HG02870 (cell line): ENCODE results near the gene TMEM117.

Experiments
- ATAC-seq: cut with Tn5 transposase; IDR thresholded peaks from one replicate; pipeline ENCODE4 v1.9.1; 2021; ENCODE audit warnings: mild to moderate bottlenecking, moderate library complexity; ENCODE audit not compliant: unreplicated experiment

Gene TMEM117

DNA sequence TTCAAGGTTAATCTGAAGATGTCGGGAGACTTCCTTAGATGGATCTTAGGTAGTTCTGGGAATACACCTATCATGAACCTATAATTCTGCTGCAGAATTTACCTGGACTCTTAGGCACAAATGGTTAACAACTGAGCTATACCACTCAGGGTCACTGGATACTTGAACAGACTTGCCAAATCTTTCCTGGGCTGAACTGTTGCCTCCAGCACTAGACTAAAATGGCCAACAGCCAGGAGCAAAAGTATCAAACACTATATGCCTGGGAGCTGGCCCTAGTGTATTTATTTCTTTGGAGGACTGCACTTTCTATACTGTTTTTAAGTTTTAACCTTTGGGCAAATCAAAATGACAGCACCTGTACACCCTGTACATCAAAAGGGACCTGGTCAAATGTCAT lies 252.8 kb downstream of the TMEM117 start:
- ATAC-seq: no peak

DNA sequence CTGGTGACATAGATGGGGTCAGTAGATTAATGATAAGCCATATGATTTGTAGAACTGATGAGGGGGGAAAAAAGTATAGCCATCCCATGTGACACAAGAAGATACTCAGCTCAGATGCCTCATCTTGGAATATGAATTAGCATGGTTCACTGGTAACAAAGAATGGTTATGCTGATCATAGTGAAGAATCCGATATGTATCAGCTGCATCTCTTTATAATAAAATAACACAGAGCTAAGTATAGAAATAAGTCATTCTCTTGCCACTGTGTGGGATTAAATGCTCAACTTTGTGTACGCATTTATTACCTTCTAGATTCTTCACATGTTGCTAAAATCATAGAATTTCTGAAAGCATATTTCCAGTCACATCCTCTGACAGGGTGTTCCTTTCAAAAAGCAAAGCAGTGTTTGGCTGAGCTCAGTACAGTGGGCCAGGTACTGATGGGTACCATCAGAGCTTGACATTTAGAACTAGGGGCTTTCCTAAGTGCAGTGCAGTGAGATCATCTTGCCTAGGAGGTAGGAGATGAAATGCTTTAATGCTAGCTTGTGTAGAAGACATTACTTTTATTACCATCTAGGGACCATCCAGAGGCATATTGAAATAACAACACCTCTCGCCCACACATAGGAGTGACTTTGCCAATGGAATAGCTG lies 256.2 kb downstream of the TMEM117 start:
- ATAC-seq: no peak

DNA sequence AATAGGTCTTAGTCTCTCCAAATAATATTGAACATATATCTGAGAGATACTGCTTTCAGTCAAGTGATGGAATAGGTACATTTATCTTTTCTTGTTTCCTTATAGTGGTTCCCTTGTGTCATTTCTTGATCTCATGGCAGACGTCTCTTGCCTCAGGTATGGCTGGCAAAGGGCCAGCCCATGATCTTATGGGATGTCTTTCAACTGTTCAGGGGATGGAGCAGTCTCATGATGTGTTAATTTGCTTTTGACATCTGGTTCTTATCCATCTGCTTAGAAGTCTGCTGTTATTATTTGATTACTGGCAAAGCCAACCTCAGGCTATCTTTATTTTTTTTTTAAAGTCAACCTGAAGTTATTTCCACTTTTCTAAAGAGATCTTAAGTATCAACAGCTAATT lies 262.9 kb downstream of the TMEM117 start:
- no peak for ATAC-seq

DNA sequence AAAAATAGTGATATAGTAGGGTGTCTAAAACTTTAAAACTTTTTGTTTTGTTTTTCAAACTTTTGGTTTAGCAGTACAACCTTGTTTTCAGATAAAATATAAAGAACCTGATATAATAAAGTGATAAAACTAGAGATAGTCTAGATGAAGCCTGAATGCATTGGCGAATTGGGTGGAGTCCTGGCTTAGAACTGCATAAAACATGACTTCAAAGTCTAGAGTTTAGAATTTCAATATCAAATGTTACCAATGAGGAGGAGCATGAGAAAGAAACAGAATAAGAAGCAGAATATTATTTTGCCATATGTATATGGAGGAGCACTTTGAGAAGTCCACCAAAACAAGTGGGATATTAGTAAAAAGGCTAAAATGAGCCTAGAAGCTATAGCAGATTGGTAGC lies 263.6 kb downstream of the TMEM117 start:
- no peak for ATAC-seq

DNA sequence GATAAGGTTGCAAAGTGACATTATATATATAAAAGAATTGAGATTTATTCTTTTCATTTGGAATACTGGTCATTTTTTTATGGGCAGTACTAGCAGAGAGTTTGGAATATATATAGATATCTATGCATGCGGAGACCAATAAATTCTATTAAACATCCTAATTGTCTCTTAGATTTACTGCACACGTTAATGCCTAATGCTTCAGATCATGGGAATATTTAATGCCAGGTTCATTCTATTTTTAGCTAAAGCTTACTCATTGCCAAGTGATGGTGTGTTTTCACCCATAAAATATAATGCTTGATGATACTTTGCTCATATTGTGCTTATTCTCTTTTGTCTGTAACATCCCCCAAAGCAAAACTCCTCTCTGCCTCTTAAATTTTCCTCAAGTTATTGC lies 264.4 kb downstream of the TMEM117 start:
- no peak for ATAC-seq

DNA sequence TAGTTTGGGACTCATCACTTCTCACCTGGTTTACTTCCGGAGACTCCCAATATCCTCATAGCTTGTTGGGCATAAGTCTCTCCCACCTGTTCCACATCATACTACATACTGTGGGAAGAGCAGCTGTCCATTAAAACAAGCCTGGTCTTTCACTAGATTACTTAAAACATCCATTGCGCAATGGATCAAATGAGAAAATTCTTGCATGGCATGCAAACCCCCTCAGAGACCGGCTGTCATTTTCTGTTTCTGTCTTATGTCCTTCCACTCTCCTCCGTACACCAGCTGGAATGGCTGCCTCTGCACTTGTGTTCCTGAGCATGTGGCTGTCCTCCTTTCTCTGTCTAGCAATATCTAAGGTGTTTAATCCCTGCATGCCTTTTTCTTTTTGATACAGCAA lies 265.6 kb downstream of the TMEM117 start:
- no peak for ATAC-seq

DNA sequence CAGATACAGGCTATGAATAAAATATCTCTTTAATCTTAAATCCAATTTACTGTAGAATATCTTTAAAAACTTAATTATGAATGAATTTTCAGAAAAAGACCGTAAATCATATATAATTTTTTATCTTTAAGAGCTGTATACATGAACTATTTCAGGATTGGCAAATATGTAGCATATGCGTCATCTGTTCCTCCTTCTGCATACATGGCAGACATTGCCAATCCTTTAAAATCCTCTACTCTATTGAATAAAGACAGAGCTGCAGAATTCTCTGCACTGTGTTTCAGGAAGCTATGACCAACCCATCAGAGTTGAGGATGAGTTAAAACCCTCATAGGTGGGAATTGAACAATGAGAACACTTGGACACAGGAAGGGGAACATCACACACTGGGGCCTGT lies 279.0 kb downstream of the TMEM117 start:
- ATAC-seq: no peak

DNA sequence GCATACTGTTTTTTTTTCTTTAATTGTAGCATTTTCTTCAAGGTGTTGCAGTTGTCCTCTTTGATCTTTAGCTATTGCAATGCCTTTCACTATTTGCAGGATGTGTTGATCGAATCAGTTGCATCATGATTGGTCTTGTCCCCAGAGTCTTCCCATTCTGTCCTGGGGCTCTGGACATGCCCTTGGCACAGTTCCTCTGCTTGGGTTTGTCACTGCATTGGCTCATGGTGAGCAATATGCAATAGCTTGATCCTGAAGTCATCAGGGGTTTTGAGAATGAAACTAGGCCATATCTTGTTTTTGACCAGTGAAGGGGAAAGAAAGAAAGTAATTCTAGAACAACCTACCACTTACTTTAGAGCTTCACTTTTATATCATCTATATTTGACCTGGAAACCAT lies 281.5 kb downstream of the TMEM117 start:
- ATAC-seq: no peak

DNA sequence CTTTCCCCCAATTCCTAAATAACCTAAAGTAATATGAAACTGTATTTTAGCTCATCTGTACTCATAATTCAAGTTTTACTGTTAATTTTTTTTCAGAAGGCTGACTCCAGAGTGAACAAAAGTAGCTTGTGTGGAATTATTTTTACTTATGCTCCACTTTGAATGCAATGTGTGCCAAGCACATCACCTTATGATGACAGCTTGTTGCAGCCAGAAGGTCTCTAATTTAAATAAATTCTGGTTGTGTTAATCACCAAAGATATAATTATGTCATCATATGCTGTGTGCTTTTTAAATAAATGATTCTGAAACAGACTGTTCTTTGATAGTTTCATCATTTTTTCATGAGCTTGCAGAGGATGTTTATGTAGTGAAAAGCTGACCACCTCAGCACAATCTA lies 283.1 kb downstream of the TMEM117 start:
- no peak for ATAC-seq

DNA sequence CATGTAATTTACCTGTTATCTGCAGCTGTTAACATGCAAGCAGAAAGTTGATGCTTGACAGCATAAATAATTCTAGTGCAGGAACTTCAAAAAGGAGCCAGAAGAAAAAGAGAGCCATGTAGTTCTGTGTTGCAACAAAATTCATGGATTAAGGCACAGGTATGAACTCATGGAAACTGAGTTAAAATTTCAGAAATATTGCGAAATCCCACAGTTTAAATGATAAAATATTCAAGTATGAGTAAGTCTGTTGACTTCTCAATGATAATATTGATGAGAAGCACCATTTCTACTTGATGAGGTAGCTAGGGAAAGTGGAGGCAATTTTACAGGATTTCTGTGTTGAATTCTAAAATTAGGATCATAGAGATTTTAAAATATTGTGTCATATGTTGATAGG lies 290.9 kb downstream of the TMEM117 start:
- no peak for ATAC-seq

DNA sequence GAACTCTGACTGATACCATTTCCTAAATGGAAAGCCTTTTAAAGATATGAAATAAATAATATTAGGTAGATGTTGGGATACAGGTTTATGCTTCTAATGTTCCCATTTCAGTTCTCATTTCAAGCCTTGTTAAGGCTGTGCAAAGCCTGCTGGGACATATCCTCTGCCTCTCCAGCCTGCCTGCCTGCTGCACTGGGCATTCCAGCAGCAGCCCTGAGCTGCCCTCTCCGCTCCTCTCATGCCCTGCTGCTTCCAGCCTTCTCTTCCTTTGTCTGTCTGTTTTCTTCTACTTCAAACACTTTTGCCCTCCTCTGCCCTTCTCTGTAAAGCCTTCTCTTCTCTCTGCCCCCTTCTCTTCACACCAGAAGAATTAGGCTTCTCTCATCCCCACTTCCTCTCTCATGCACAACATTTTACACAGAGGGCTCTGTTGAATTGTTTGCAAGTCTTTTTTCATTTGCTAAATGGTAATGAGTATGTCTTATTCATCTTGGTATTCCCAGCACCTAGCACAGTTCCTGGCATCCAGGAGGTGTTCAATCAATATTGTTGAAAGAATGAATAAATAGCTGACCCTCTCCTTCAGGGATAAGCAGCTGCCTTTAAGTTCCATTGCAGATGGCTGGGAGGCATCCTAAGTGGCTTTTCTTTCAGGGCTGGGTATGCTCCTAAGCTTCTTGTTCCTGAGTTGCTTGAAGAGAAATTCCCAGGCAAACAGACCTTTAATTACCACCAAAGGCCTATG lies 292.3 kb downstream of the TMEM117 start:
- ATAC-seq: no peak

DNA sequence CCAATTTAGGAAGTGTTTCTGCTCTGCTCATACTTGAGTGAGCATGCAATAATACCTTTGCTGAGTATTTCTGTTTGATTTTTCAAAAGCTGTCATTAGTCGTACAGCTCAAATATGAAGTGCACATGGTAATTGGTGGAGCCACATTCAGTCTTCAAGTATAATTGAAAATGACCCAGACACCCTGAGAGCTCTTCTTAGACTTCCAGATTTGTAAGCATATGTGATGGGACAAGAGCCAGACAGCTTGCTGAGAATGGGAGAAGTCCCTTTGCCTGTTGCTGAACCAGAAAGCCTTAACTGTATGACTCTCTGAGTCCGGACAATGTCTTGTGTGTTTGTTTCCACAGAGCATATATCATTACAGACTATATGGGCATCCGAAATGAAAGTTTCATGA lies 307.3 kb downstream of the TMEM117 start:
- no peak for ATAC-seq

DNA sequence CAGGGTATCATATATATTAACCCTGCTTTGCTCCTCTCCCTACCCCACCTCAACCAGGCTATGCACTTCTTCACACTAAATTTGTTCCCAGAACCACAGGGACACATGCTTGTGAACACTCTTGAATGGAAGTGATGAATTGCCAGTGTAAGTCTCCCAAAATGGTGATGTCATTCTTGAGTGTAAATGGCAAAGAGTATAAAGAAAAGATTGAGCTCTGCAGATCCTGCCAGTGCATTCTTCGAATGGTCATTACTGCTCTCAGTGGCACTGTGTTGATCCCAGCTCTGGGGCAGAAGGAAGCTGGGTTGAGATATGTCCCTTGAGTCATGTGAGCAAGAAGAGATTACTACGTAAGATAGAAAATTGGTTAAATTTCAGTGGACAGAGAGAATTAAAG lies 313.1 kb downstream of the TMEM117 start:
- no peak for ATAC-seq

DNA sequence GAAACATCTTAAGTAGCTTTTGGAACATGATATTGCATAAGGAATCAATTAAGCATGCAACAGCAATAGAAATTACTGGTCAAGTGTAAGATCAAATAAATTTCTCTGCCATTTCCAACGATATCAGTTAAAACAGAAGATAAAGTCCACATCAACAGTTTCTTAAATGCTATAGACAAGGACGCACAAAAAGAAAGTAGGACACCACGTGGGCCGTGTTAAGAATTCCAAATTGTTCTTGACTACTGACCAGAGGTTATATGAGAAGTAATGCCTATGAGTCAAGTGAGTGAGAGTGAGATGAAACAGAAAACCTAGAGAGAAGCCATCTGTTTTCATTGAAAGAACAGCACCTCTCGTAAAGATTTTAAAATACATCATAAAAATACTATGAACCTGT lies 318.2 kb downstream of the TMEM117 start:
- no peak for ATAC-seq

DNA sequence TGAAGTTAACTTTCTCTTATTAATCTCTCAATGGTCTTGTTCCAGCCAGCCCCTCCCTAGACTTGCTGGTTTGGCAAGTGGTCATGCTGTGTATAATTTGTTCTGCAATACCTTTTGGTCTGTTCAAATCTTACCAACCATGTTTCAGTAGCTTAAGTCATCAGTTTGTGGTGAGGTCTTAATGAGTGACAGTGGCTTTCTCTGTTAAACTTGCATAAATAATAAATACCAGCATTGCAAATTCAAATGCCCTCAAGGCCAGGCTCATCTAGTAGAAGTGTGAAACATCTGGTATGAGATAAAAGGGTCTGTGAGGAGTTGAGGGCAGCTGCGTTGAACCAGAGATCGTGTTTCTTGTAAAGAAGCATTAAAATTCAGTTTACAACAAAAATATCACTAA lies 319.5 kb downstream of the TMEM117 start:
- ATAC-seq: no peak

DNA sequence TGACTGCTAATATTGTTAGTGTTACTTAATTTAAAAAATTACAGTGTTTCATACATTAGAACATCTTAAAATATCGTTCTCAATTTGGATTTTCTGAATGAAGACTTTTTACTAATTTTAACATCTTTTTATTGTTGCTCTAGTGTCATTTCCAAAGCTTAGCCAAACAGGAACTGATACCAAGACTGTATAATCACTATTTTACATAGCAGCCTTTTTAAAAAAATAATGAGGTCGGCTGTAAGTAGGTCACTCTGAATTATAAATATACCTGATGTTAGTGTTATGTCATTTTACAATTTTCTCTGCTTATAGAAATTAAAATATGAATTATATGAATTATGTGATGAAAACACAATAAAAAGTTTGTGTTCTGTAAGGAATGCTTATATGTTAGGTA lies 321.5 kb downstream of the TMEM117 start:
- ATAC-seq: peak; percentile 93

DNA sequence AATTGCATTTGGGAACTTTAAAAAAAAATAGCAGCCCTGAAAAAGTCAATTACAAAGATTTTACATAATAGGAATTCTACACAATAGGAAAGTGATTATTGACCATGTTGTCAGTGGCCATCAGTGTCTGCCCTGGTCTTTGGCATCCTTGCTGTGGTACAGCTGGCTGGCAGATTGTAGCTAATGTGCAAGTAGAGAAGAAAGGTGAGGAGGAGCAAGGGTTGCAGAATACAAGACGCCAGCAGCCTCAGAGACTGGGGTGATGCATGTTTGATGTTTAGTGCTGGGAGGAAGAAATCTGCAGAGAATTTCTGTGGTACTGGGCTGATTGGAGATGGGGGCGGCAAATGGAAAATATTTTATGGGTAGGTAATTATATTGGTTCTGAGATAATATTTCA lies 322.9 kb downstream of the TMEM117 start:
- ATAC-seq: no peak

DNA sequence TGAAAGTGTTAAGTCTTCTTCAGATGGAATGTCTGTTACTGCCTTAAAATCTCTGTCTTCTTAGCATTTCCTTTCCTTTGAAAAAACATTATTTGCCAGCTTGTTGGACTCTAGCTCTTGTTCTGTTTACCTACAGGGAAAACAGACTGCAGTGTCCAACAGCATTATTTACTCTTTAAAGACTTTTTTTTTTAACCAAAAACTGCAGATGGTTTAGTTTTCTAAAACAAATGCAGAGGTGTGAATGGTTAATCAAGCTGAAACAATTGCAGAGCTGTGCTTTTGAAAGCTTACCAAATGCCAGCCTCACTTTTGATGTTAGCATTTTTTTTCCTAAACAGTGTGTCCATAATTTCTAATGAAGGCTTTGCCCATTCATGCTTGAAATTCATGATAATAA lies 323.3 kb downstream of the TMEM117 start:
- no peak for ATAC-seq

DNA sequence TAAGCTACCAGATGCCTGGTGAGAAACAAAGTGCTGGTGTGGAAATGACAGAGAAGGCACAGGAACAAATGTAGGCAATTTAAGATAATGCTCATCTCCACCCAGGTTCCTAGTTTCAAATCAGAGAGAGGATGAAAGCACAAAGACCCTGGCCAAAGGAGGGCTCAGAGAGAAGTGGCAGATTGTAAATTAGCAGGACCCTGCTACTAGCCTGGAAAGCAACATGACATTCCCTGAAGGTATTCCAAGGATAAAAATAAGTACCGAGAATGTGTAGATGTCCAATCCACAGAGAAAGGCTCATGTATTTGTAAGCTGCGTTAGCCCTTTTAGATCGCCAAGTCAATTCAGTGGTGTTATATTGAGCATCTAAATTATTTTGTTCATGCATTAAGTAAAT lies 324.0 kb downstream of the TMEM117 start:
- no peak for ATAC-seq

DNA sequence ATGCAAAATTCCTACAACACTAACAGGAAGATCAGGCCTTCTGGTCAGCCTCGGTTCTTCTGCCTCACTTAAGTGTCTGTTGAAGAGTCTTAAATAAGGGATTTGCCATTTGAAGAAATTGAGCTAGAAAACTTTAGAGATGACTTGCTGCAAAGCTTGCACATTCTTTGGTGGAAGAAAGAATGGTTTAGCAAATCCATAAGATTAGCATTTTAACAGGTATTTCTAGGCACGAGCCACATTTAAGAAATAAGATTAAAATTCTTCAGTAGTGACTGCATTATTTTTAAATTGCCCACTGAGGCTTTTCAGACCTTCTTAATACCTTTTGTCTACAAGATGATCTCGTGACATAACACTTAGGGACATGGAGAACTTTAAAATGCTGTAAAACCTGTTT lies 327.1 kb downstream of the TMEM117 start:
- no peak for ATAC-seq

DNA sequence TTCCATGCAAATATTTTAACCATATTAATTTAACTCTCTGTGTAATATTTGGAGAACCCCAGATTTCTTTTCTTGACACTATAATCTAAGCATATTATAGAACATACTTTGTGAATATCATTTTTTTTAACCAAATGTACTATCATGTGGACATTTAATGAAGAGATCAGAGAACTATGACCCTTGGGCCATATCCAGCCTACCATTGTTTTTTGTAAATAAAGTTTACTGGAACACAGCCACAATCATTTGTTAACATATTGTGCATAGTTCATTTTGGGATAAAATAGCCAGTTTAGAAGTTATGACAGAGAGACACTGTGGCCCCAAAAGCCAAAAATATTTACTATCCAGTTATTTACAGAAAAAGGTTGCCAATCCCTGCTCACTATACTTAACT lies 338.2 kb downstream of the TMEM117 start:
- ATAC-seq: no peak

DNA sequence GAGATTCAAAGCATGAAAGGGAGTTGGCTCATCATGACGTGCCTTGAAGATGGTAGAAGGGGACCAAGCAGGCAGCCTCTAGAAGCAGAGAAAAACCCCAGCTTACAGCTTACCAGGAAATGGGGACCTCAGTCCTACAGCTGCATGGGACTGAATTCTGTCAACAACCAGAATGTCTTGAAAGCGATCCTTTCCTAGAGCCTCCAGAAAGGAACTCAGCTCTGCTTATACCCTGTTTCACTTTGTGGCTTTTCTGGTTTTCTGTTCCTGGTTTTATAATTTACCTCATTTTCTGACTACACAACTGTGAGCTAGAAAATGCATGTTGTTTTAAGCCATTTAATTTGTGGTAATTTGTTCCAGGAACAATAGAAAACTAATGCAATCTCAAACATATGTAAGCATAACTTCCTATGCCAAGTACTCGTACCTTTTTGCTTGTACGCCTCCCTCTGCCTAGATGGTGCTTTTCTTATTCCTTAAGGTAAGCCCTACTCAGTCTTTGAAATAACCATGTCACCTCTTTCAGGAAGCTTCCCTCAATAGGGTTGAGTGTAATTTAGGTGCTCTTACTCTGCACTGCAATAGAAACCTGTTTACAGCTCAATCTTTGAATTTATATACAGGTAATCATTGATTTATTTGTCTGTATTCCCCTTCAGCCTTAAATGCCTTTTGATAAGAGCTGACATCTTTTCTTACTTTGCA lies 348.8 kb downstream of the TMEM117 start:
- ATAC-seq: peak; percentile 87
